DOHH2 (cell line): ENCODE data around the gene PDE9A.

ENCODE experiments used
- EZH2phosphoT487 ChIP-seq: fragments of 200-600 bp; sonication (generic); IDR thresholded peaks from 2 replicates; pipeline ENCODE4 v1.6.1; 2017; ENCODE audit warnings: borderline replicate concordance, mild to moderate bottlenecking, antibody characterized with exemption, low read length, moderate library complexity, mixed read lengths
- TF ChIP-seq, protein P1 (sequence below): fragments of 200-600 bp; sonication (generic); IDR thresholded peaks from one replicate; pipeline ENCODE4 v1.5.1; 2014; ENCODE audit warnings: antibody characterized with exemption, mild to moderate bottlenecking, low read depth, low read length; ENCODE audit not compliant: poor library complexity, severe bottlenecking

DNA sequence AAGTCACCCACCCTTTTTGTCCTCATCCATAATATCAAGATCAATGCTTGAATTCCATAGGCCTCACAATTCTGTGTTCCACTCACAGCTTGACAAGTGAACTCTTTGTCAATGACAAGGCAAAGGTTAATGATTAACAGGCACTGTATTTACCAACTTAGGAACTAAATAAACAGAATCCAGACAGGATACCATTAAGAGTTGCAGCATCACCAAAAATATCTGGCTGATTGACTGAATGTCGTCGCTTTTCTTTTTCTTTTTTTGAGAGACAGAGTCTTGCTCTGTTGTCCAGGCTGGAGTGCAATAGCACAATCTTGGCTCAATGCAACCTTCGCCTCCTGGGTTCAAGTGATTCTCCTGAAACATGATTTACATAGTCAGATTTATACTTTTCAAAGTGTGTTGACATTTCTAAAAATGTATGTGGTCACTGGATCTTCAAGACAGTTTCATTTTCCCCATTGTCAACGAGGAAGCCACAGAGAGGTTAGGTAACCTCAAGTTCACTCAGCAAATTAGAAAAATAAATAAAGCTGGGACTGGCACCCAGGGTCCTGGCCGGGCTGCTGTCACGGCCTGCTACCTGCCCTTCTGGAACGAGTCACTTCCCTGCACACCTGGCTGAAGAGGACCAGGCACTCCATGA lies 81.0 kb downstream of the PDE9A start:
- TF ChIP-seq, protein P1, sequence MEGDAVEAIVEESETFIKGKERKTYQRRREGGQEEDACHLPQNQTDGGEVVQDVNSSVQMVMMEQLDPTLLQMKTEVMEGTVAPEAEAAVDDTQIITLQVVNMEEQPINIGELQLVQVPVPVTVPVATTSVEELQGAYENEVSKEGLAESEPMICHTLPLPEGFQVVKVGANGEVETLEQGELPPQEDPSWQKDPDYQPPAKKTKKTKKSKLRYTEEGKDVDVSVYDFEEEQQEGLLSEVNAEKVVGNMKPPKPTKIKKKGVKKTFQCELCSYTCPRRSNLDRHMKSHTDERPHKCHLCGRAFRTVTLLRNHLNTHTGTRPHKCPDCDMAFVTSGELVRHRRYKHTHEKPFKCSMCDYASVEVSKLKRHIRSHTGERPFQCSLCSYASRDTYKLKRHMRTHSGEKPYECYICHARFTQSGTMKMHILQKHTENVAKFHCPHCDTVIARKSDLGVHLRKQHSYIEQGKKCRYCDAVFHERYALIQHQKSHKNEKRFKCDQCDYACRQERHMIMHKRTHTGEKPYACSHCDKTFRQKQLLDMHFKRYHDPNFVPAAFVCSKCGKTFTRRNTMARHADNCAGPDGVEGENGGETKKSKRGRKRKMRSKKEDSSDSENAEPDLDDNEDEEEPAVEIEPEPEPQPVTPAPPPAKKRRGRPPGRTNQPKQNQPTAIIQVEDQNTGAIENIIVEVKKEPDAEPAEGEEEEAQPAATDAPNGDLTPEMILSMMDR, result no peak
- no peak for TF ChIP-seq EZH2phosphoT487
